AG04450 (cell line): ENCODE results near the gene MAFB. TPM values are rescaled to one million over a fixed set of nuclear protein-coding genes. Genes with fewer than 3 reads are reported as not detected.

Source experiments
- CTCF ChIA-PET: fragments of 300-600, 350-600 bp; formaldehyde crosslinking; extraction: SDS; loops from one replicate; lab custom pipeline; 2022; ENCODE audit warnings: antibody characterized with exemption, inconsistent platforms; lab: Charles Lee
- POLR2A ChIA-PET: fragments of 350-600 bp; formaldehyde crosslinking; extraction: SDS; loops from one replicate; lab custom pipeline; 2021; ENCODE audit warnings: antibody characterized with exemption, inconsistent platforms; lab: Yijun Ruan, JAX
- DNase-seq: peaks from one replicate; pipeline ENCODE4 v3.0.0-alpha.2; 2011; ENCODE audit warnings: low read depth, low spot score
- H3K27ac ChIP-seq: one replicate; pipeline ENCODE4 v1.5.1; 2012; ENCODE audit warnings: low read depth, low read length, control low read depth
- H3K27me3 ChIP-seq: one replicate; pipeline ENCODE4 v1.6.0; 2012; ENCODE audit warnings: low read length; ENCODE audit not compliant: control insufficient read depth, insufficient read depth
- H3K4me3 ChIP-seq: 2 replicates; pipeline ENCODE4 v1.5.1; 2011; ENCODE audit warnings: mild to moderate bottlenecking, low read depth, low read length, control low read depth
- H3K9me3 ChIP-seq: 2 replicates; pipeline ENCODE4 v1.5.1; 2012; ENCODE audit warnings: low read length; ENCODE audit not compliant: control insufficient read depth, insufficient read depth
- CTCF ChIP-seq: IDR thresholded peaks from 2 replicates; pipeline ENCODE4 v1.5.1; 2011; ENCODE audit warnings: low read depth, low read length, control low read depth, inconsistent platforms
- polyA plus RNA-seq: library from polyadenylated mRNA; depleted of rRNA; stranded (reverse); fragments of >200 nt; gene quantifications from 2 replicates; pipeline ENCODE4 v1.2.3, GENCODE V29; 2011

Gene MAFB
- polyA plus RNA-seq, 1 experiment: 0.10 TPM

- no peak for DNase-seq
- no peak overlapping the region for H3K27ac ChIP-seq
- TF ChIP-seq CTCF: no peak
- H3K9me3 ChIP-seq: peaks cover 10% of the 10 kb centered on the region; the same call in 1 of the 2 replicates
- ChIA-PET CTCF (interaction anchor here (1.3 kb wide), 1 partner anchor 1419 kb away, joined by 4 read pairs; no protein-coding TSS in a partner anchor), POLR2A (no interaction called here)
- no peak overlapping the region for H3K4me3 ChIP-seq
- peaks cover 85% of the 10 kb centered on the region for H3K27me3 ChIP-seq
Observed at GRCh38 chr20:40687384-40688128, 1.5 kb downstream of the MAFB start.

GRCh38 chr20:40686893-40687292, 2.1 kb downstream of the MAFB start:
- TF ChIP-seq CTCF: no peak
- ChIA-PET CTCF (no interaction called here), POLR2A (no interaction called here)
- H3K4me3 ChIP-seq: no peak overlapping the region
- peaks cover 84% of the 10 kb centered on the region for H3K27me3 ChIP-seq
- no peak overlapping the region for H3K27ac ChIP-seq
- no peak for DNase-seq
- H3K9me3 ChIP-seq: peaks cover 10% of the 10 kb centered on the region; the same call in 1 of the 2 replicates

- Histone ChIP-seq H3K27me3 (peaks cover 82% of the 10 kb centered on the region), H3K27ac (no peak overlapping the region), H3K9me3 (peaks cover 10% of the 10 kb centered on the region; the same call in 1 of the 2 replicates), H3K4me3 (no peak overlapping the region)
- no peak for TF ChIP-seq CTCF
- POLR2A ChIA-PET: no interaction called here
- no peak for DNase-seq
- CTCF ChIA-PET: no interaction called here
Observed at GRCh38 chr20:40686434-40686882, 2.6 kb downstream of the MAFB start.

- no peak for TF ChIP-seq CTCF
- Histone ChIP-seq H3K27ac (no peak overlapping the region), H3K27me3 (peaks cover 74% of the 10 kb centered on the region), H3K4me3 (no peak overlapping the region), H3K9me3 (peaks cover 6% of the 10 kb centered on the region; the same call in 1 of the 2 replicates)
- DNase-seq: no peak
- ChIA-PET CTCF (no interaction called here), POLR2A (no interaction called here)
Observed at GRCh38 chr20:40685349-40685748, 3.7 kb downstream of the MAFB start.

GRCh38 chr20:40683894-40684268, 5.2 kb downstream of the MAFB start:
- no peak overlapping the region for H3K4me3 ChIP-seq

More at GRCh38 chr20:40683894-40684268, 5.2 kb downstream of the MAFB start:
- DNase-seq: no peak
- POLR2A ChIA-PET: no interaction called here
- CTCF ChIA-PET: interaction anchor here (1.0 kb wide), 1 partner anchor 279 kb away, joined by 4 read pairs; no protein-coding TSS in a partner anchor
- H3K27ac ChIP-seq: no peak overlapping the region
- TF ChIP-seq CTCF: no peak
- peaks cover 77% of the 10 kb centered on the region for H3K27me3 ChIP-seq
- H3K9me3 ChIP-seq: peaks cover 4% of the 10 kb centered on the region; the same call in 1 of the 2 replicates
